Measurements from ENCODE around the gene EFCAB6.

DNA sequence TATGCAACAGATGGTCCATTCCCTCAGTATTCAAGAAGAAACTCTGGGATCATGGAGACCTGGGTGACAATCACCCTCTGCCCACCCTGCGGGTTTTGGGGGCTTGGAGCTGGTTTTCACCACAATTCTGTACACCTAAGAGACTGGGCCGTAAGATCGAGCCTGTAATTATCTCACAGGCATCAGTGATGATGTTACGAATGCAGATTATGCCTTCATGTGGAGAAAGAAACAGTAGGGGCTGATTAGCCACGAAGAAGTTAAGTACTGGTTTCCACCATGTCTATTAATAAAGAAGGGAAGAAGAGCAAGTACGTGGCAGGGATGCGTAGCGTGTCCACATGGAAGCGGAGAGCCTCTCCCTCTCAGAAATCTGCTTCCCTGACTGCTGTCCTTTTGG lies 5.3 kb upstream of the EFCAB6 start:
- TF ChIP-seq POLR2A (IDR thresholded peaks at IDR 0.05; ENCODE audit: low read length) (no peak), GATA1 (IDR thresholded peaks at IDR 0.05; ENCODE audit: low read depth, low read length) (no peak)

All from erythroblast (primary cell).